Kidney capillary endothelial cell (primary cell): ENCODE data around the gene CCDC197.

Experiments
- DNase-seq: peaks from one replicate; pipeline ENCODE4 v3.0.0-alpha.2; 2018; ENCODE audit warnings: low spot score

CCDC197 gene

DNA sequence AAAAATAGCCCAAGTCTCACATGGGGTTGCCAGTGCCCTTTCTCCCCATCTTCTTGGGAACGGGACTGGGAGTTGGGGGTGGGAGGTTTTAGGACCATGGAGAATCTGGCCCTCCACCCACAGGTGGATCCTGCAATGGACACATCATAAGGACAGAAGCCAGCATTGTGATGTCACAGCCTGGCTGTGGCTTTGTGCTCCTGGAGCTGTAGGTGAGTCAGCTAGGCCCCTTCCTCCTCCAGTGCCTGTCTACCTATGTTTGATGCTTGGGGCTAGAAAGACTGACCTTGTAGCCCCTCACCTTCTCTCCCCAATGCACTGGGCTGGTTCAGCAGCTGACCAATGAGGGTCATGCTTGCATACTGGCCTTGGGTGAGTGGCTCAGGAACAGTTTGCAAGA, at the start of gene CCDC197:
Gene CCDC197 (plus strand): TSS at position 220 of the 400 bp plus-strand sequence. CDS start 831 bp downstream, outside the sequence.
- no peak for DNase-seq

DNA sequence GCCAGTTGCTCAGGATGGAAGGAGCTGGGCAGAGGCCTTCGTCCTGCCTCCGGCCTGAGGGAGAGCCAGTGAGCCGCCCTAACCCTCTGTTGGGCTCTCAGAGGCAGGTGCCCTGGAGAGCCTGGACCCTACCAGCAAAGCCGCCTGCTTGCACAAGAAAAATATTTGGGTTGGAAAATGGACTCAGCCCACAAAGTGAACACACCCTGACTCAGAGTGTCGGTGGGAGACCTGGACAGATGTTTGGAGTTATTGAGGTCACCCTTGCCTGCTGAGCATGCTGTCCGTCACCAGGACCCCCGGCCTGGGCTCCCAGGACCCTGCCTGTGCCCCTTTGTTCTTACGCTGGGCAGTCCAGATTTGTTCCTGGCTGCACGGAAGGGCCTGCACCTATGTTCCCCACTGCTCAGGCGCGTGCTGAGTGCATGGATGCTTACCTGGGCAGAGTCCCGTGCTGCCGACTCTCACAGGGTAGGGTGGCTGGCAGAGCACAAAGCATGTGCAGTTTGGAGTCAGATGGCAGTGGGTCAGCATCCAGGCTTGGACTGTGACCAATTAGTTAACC, 47.5 kb upstream of the CCDC197 start:
- DNase-seq, result no peak

DNA sequence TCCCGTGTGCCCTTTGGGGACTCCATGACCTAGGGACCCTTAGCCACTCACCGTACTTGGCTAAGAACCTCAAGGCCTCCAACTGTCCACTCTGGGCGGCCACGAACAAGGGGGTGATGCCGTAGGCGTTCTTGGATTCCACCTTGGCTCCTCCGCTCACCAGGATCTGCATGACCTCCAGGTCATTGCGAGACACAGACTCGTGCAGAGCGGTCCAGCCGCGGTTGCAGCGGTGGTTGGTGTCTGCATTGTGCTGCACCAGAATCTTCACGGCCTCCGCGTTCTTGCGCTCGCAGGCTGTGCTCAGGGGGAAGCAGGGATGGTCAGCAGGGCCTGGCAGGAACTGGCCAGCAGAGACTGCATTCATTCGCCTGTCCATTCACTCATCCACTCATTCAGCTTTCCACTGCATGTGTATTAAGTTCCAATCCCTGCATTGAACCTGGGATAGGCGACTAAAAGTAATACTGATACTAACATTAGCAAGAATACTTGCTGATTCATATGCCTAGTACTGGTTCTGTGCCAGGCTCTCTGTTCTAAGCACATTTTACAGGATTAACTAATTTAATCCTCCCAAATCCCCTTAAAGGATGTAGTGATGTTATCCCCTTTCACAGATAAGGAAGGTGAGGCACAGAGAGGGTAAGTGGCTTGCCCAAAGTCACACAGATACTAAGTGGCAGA, 46.0 kb upstream of the CCDC197 start:
- no peak for DNase-seq

DNA sequence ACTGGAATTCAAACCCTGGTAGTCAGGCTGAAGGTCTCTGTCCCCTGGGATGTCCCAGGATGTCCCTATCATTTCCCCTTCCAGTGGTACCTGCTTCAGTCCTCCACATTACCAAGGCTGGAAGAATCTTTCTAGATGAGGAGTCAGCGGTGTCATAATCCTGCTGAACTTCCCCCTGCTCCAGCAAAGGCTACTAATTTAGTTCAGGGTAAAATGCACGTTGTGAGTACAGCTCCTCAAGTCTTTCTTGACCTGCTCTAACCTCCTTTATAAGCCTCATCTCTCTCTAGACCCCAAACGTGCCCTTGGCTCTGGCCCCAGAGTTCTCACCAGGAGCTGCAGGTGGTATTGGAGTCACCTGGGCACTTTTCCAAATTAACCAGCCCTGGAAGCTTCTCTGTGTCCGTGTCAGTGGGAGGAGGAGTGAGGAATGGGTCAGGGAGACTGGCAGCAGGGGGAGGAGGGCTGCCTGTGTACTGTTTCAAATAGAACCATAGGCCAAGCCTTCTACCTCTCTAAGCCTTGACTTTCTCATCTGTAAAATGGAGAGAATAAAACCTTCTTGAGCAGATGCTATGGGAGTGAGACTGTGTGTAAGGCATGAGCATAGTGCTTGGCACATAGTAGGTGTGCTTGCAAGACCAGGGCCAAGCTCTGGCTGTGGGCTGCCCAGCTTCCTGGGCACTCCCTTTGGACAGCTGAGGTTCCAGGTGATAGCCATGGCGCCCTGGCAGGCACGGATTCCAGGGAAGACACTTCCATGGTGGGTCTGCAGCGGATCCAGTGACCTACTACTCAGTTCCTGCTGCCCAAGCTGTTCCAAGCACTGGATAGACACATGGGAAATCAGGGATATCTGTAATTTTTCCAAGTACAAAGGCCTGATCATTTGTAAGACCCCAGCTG, 45.2 kb upstream of the CCDC197 start:
- DNase-seq, result no peak

DNA sequence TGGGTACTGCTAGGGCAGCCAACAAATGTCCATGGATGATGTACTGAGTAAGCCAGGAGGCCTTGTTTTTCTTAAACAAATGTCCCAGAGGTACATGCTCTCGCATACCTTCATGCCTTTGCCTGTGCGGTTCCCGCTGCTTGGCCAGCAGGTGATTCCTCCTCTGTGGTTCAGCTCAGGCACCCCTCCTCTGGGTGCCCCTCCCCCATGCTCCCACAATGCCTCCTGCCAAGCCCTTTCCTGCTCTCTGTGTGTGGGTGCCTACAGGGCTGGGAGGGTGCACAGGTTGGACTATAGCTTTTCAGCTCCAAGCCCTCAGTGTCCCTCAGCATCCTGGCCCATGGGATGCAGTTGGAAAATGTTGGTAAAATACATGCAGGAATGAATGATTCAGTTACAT, 44.3 kb upstream of the CCDC197 start:
- DNase-seq, result no peak

DNA sequence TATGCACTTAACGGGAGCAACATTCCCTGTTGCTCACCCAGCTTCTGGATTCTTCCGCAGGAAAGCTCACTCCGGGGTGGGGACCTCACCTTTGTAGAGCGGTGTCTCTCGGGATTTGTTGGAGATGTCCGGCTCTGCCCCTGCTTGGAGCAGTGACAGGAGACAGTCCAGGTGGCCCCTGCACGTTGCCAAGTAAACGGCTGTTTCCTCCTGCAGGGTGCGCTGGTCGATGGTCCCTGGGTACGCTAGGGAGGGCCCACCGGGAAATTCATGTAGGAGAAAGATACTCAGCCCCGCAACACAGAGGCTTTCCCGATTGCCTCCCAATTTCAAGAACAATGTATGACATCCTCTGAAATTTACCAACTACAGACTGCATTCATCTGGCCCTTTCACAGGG, 43.8 kb upstream of the CCDC197 start:
- DNase-seq, result no peak

DNA sequence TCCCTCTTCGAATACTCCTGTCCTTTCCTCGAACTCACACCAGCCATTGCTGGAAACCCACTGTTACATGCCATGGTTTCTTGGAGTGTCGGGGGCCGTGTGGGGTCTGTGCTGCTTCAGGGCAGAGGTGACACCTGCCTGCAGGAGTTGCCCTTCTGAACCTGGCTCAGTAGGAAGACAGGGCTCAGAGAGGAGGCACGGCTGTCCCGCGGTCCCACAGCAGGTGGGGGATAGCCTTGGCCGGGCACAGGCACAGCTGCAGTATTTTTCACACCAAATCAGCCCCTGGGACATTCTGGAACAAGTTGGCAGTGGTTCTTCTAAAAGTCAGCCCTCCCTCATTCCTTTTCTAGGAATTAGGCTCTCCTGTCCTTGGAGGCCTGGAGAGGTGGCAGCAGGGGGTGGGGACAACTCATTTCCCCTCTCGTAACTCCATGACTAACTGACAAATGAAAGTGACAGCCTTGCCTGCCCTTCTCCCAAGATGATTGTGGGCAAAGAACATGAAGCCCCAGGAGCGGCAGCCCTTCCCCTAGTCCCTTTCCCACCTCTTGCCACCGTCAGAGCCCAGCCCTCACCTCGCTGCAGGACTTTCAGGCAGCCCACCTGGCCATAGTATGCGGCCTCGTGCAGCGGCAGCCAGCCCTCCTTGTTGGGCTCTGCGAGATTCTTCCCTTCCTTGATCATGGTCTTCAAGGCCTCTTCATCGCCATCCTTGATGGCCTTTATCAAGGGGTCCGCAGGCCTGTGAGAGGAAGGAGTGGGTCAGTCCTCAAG, 43.2 kb upstream of the CCDC197 start:
- DNase-seq, result no peak

DNA sequence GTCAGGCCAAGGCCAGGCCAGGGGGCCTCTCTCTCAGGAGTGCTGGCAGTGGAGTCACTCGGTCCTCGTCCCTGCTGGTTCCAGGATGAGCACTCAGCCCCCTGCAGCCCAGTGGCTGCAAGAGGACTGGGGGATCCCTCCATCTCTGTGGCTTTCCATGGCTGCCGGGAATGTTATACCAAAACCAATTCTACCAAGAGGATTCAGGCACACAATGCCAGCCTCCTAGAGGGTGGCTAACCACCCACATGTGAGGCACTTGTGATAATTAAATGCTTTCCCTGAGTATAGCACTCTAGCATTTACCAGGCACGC, 42.6 kb upstream of the CCDC197 start:
- no peak for DNase-seq

DNA sequence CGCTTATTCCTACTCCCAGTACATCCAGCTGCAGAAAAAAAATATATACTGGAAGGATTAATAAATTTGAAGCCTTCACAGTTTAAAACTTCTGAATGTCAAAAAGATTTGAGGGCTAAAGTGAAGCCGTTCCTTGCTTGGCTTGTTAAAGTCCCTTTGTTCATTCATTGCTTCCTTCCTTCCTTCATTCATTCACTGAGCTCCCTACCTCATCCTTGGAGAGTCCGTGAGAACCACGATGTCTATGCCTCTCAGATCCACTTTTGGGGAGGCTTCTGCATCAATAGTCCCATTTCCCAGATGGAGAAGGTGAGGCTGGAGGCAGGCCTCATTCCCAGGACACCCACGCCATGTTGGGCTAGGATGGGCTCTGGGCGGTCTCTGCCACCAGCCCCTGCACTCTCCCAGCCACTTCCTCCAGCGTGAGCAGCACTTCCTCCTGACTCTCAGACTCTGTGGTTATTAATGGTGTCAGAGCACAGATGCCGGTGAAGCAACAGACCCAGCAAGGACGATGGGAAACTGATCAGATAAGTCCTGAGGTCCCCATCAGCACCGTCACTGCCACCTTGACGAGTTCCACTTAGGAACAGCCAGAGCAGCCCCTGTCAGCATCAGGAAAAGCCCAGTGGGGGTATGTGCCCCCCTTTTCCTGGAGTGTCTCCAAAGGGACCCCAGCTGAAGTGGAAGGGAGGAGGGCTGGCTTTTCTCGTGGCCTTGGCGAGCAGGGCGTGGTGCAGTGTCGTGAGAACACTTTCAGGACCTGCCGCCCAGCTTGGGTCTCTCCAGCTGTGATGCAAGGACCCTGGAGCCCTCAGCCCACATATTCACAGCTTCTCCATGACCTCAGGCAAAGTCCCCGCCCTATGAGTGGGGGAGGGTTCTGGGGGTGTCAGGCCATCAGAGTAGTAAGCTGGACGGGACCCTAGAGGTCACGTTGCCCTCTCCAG, 41.9 kb upstream of the CCDC197 start:
- DNase-seq, result no peak

DNA sequence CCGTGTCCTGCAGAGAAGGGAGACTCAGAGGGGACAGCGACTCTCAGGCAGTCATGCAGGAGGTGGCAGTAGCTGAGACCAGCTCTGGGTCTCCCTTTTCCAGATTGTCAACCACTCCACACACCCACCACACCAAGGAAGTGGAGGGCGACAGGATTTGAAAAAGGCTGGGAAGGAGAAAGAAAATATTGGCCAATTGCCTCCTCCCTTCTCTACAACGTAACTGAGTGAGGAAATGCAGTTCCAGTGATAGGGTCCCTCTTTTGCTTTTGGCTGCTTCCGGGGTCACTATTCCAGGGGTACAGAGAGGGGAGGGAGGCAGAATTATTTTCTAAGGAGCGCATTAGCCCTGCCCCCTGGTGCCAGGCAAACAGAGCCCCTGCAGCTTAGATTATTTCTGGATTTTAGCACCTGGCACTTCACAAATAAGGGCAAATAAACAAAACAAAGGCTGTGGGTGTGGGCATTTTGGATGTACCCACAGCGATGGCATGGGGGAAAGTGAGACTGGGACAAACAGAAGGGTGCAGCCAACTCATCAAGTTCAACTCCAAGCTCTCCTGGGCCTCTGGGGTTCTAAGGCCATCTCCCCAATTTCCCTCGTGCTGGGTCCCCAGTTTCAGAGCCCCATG, 41.1 kb upstream of the CCDC197 start:
- DNase-seq, result no peak

DNA sequence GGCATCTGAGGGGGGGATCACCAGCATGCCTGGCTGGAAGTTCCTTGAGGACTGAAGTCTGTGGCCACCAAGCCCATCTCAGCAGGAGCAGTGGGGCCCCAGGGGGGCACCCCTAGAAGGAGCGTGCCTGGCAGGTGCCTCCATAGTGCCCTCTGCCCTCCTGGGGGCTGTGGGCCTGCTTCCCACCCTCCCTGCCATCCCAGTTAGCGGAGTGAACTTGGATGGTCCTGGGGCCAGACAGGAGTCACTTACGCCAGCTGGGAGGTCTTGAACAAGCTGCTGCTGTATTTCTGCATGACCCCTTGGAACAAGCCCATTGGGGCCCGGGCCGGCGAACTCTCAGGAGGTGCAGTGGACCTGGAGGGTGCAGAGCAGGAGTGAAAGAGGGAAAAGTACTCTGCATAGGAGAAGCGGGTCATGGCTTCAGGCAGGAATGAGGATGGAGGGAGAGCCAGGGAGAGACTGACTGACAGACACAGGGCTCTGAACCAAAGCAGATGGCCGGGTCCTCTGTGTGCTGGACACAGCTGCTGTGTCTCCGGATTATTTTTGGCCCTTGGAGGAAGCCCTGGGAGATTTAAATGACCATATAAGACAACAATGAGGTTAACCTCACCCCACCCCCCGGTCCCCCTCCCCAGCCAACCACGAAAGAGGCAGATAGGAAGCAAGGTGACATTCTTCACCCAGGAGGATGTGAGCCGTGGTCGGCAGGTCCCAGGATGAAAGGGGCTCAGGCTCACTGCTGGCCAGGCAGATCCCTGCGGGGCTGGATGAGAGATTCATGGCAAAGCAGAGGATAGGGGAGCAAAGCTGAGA, 40.4 kb upstream of the CCDC197 start:
- DNase-seq, result no peak

DNA sequence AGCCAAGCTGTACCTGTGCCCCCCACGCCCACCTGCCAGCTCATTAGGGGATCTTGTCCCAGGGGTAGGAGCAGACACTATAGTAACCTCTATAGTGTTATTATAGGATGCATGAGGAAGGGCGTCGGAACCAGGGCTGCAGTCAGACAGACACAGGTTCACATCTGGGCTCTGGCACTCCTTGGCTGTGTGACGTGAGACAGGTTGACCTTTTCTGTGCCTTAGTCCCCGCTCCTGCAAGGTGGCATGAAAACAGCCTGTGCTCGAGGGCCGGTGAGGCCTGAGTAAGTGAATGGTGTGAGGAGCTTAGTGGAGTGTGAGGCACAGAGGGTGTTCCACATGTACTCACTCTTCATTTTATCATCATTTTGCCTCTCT, 39.8 kb upstream of the CCDC197 start:
- DNase-seq, result no peak

DNA sequence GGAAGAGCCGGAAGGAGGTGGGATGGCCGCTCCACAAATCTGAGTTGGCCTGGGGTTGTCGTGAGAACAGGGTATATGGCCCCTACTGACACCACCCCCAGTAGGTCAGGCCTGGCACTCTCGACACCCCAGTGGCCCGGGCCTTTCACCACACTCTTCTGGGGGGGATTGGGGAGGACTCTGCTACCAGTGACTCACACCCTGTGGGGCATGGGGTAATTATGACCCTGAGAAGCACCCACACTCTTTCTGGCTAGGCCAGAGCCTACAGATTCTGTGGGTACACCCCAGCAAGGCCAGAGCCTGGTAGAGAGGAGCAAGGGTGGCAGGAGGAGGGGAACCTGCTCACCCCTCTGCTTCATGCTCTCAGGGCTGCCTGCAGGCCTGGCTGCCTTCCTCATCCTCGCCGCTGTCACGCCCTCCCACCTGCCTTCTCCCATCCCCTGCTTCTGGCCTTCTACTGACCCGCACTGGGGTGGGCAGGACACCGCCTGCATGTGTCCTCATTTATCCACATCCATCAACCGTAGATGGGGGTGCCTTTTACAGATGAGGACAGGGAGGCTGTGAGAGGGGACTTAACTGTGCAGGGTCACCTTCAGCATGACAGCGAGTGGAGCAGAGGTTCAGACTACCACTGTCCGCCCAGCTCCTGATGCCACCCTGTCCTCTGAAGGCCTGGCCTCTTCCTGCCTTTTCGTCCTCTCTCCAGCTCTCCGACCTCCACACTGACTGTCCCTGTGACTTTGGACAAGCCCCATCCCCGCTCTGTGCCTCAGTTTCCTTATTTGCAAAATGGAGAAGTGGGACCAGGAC, 39.1 kb upstream of the CCDC197 start:
- DNase-seq, result no peak

DNA sequence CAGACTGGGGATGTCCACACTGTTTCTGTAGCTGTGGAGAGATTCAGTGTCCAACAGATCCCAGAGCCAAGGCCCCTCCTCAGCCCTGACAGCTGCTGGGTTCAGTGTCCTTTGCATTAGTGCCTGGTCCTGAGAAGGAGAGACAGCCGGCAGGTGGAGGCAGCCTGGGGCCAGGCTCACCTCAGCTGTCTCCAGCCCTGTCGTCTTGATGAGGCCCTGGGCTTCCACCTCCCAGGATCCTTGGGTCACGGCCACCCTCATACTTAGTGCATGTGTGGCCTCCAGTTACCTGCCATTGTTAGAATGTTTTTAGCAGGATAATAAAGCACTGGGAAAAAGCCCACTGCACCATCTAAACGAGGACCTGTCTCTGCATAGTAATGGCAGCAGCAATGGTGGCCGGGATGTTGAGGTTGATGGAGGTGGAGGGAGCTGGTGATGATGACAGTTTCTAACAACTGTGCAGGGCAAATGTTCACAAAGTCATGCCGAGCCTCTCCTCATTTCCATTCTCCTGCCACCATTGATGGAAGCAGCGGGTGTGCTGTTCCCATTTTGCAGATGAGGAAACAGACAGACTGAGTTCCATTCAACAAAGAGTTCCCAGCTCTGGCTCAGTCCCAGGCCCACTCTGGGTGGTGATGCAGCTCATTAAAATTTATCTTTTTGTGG, 38.4 kb upstream of the CCDC197 start:
- DNase-seq, result no peak

DNA sequence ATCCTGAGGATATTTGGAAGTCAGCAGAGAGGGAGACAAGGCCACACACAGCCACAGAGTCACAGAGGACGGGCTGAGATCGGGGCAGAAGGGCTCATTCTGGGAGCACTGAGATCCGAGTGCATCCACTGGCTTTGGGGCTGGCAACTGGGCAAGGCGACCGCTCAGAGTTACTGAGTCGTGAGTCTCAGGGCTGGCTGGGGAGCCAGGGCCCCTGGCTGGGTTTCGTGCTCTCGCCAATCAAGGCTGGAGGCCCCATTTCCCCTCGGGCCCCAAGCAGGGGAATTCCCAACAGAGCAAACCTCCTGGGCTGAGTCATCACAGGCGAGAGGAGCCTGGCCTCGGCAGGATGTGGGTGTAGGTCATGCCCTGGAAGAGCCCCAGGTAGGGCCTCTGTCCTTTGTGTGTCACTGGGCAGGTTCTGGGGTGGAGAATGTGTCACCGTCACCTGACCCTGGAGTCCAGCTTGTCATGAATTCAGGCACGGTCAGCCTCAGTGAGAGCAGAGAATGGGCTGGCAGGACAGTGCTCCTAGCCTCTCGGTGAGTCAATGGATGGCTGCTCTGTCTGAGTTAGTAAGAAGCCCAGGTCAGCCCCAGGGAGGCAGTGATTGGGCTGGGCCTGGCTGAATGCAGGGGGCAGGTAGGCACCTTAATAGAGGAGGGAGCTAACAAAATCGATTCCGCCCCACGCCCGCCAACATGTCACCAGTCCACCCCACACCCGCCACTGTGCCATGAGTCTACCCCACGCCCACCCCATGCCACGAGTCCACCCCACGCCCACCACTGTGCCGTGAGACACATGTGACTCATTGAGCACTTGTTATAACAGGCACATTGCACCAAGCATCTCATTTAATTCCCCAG, 37.6 kb upstream of the CCDC197 start:
- DNase-seq, result peak; percentile 74

DNA sequence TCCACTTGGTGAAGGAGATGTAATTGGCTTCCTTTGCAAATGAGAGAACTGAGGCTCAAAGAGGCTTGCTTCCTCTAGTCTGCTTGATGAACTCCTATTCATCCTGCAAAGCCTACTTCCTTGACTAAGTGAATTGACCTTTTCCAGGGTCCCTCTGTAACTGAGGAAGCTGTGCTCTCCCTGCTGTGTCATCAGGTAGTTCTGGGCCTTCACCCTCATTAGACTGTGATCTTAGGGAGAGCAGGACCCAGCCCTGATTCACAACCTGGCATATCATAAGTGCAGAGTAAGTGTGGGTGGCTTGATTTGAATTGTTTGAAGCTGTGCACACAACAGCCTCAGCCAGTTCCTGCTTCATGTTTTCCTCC, 37.0 kb upstream of the CCDC197 start:
- no peak for DNase-seq

DNA sequence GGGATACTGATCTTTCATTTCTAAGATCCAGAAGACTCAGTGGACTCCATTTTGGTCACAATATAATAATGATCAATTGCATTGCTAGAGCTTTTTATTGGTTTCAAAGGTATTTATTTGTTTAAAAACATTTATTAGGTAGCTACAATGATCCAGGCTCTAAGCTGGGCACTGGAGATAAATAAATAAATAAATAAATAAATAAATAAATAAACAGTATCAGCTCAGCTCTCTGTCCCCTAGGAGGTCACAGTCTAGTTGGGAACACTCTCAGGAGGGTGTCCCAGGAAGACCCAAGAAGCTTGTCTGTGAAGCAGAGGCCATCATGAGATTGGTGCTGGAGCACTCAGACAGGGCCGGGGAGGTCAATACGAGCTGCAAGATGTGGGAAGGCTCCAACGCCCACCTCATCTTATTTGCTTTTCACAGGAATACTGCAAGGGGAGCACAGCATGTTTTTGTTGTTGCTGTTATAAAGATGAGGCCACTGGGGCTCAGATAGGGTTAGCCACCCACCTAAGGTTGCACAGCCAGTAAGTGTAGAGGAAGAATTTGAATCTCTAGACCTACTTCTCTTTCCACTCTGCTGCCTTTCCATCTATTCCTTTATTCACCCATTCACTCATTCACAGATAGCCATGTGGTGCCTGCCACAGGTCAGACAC, 36.2 kb upstream of the CCDC197 start:
- no peak for DNase-seq
